GM13976 (cell line): ENCODE measurements around the gene VKORC1.

ENCODE experiments used
- DNase-seq: peaks from one replicate; pipeline ENCODE4 v3.0.0; 2012; ENCODE audit warnings: low spot score
- in situ Hi-C: fragments of 300-500 bp; cut with MboI; formaldehyde crosslinking; loops from one replicate; pipeline ENCODE4 v1.12.0; 2022; ENCODE audit warnings: low sequenced_read_pairs, mixed read lengths, inconsistent platforms; ENCODE audit not compliant: unreplicated experiment
- TF ChIP-seq, protein P1 (sequence below): IDR thresholded peaks from 2 replicates; pipeline ENCODE4 v1.5.1; 2012; ENCODE audit warnings: borderline replicate concordance, mild to moderate bottlenecking; ENCODE audit not compliant: insufficient read depth; ENCODE audit errors: extremely low read depth, missing control alignments, control extremely low read depth

The VKORC1 gene

DNA sequence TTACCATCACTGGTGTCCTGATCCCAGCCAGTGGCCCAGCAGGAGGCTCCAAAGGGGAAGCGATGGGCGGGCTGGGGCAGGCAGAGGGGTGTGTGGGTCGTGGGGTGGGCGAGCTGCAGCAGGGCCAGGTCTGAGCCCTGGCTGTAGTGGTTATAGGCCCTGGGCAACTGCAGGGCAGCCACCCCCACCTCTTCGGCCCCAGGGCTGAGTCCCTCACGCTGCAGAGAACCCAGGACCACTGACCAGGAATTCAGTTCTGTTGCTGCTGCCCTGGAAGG is 8.0 kb downstream of the VKORC1 start:
- no peak for DNase-seq
- in situ Hi-C loops, result no loop called here
- TF ChIP-seq, protein P1, sequence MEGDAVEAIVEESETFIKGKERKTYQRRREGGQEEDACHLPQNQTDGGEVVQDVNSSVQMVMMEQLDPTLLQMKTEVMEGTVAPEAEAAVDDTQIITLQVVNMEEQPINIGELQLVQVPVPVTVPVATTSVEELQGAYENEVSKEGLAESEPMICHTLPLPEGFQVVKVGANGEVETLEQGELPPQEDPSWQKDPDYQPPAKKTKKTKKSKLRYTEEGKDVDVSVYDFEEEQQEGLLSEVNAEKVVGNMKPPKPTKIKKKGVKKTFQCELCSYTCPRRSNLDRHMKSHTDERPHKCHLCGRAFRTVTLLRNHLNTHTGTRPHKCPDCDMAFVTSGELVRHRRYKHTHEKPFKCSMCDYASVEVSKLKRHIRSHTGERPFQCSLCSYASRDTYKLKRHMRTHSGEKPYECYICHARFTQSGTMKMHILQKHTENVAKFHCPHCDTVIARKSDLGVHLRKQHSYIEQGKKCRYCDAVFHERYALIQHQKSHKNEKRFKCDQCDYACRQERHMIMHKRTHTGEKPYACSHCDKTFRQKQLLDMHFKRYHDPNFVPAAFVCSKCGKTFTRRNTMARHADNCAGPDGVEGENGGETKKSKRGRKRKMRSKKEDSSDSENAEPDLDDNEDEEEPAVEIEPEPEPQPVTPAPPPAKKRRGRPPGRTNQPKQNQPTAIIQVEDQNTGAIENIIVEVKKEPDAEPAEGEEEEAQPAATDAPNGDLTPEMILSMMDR, result no peak

DNA sequence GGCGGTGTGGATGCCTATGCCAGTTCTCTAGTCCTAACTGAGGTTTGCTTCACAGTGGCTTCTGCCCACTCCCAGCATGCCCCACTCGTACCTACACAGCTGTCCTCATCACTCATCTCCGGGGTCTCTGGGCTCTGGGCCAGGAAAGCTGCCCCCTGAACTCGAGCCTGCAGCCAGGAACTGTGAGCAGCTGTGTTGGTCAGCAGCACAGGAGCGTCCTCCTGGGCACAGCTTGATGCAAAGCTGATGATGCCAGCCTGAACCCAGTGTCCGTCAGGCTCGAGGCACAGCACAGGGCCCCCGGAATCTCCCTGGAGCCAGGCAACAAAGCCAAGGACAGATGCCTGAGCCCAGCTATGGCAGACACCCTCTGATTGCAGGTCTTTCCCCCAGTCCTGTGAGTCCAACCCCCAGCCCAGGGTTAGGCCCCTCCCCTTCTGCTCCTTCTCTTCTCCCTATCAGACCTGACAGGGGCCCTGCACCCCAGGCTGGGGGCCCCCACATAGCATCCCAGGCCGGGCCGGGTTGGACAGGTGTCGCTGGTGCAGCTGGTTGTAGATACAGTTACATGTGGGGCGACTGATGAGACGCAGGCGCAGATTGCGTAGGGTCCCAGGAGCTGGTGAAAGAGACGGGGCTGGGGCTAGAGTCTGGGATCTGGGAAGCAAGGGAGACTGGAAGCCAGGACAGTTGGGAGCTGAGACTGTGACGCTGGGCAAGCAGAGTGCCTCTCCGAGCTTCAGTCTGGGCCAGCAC is 8.5 kb downstream of the VKORC1 start:
- DNase-seq, result no peak
- TF ChIP-seq, protein P1, result no peak
- in situ Hi-C loops, result no loop called here

DNA sequence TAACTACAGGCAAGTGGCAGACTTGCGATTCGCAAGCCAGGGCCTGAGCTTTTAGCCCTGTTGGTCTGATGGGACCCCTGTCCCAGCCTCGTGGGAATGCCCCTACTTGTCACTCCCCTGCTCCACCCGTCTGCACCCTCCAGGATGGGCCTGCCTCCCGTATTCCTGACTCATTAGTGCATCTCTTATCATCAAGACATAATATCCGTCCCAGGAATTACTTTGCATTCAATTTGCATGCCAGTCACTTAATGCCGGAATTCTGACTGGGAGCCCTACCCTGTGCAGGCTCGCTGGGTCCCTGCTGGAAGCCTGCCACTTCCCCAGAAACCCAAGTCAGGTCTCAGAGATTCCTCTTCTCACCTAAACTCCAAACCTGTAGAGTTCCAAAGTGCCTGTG is 9.2 kb downstream of the VKORC1 start:
- in situ Hi-C loops, result no loop called here
- no peak for DNase-seq
- TF ChIP-seq, protein P1, result no peak

DNA sequence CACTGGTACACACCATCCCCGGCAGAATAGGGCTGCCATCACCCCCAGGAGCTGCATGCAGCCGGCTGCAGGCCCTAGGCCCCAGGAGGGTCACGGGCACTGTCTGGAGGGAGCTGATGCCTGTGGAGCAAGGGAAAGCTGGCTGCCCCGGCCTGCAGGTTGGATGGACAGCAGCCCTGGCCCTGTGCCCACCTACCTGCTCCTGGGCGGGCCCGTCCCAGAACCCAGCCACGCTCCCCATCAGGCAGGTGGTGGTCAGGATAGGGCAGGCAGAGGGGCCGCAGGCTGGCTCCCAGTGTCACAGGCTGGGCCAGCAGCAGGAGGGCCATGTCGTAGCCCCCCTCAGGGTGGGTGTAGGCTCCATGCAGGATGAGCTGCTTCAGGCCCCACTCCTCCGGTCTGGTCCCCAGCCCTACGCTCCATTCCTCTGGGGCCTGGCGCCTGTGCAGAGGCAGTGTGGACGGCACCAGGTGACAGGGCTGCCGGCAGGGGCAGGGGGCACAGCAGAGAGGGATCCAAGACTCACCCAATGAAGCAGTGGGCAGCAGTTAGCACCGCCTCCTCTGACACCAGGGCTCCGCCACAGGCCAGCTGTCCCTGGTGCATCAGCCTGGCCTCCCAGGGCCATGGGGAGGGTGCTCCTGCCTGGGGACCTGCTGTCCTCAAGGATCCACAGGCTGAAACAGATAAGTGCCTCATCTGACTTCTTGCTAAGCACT is 9.9 kb downstream of the VKORC1 start:
- in situ Hi-C loops, result no loop called here
- no peak for DNase-seq
- TF ChIP-seq, protein P1, result no peak

DNA sequence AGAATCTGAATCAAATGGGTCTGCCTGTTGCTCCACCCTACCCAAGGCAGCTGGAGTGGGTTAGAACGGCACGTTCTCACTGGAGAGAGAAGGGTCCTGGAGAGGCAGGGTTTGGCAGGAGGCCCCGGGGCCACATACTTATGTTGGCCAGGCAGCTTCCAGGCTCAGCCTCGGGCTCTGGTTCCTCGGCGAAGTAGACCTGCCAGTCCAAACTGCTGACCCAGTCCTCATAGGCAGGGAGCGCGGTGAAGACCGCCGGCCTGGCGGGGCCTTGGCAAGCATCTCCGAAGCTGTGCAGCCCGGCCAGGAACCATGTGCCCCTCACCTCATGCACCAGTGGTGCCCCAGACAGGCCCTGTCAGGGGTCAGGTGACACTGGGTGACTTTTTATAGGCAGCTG is 10.6 kb downstream of the VKORC1 start:
- TF ChIP-seq, protein P1, result no peak
- in situ Hi-C loops, result no loop called here
- DNase-seq, result no peak

DNA sequence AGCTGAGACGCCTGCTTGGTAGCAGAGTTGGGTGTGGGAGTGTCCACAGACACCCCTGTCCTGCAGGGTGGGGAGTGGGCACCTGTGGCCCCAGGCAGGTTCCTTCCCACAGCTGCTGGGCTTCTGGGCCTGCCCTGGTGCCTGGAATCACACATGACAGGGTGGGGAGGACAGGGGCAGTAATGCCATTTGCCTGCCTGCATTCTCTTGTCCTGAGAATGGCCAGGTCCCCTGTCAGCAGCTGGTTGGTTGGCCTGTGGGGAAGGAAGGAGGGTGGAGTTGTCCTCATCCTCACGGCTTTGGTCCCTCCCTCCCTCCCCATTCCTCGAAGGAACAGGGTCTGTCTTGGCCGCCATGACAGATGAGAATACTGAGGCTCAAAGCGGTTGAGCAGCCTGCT is 11.0 kb downstream of the VKORC1 start:
- TF ChIP-seq, protein P1, result no peak
- no peak for DNase-seq
- in situ Hi-C loops, result no loop called here
